ENCODE measurements around the gene CTPS1.

Gene CTPS1

DNA sequence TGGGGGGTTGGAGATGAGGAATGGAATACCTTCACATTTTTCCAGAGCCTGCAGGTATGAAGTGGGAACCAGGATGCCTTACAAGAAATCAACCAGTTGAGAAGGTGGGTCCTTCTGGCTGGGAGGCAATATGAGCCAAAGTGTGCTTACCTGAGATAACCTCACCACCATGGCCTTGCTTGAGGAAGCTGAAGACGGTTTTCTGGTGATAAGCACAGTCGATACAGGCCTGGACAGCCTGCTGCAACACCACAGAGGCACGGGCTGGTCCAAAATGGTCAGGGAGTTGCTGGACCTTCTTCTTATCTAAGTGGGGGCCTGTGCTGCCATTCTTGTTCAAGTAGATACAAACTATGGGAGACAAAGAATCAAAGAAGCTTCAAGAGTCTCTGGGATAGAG is 69.0 kb downstream of the CTPS1 start:
- H3K9me3 Mint-ChIP-seq, result no peaks in the 10 kb centered on the region
- DNase-seq (ENCODE audit: low spot score in 2 of 2) (no peak), ATAC-seq (replicated peaks; ENCODE audit: extremely low read depth, poor library complexity, severe bottlenecking) (no peak)
- H3K4me3 Mint-ChIP-seq, result no peak overlapping the region
- no peaks in the 10 kb centered on the region for H3K27me3 Mint-ChIP-seq
- H3K4me1 Mint-ChIP-seq, result no peaks in the 10 kb centered on the region
- H3K27ac Mint-ChIP-seq (ENCODE audit: low read depth), result no peak overlapping the region
- peaks cover 5% of the 10 kb centered on the region for H3K36me3 Mint-ChIP-seq (ENCODE audit: insufficient read depth)

DNA sequence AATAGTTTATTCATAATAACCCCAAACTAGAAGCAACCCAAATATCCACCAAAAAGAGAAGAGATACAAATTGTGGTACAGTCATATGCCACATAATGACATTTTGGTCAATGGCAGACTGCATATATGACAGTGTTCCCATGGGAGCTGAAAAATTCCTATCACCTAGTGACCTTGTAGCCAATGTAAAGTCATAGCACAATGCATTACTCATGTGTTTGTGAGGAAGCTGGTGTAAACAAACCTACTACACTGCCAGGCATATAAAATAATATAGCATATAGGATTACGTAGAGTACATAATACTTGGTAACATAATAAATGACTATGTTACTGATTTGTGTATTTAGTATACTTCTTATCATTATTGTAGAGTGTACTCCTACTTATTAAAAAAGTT is 71.5 kb downstream of the CTPS1 start:
- DNase-seq (ENCODE audit: low spot score in 2 of 2) (no peak), ATAC-seq (replicated peaks; ENCODE audit: extremely low read depth, poor library complexity, severe bottlenecking) (no peak)
- Mint-ChIP-seq H3K9me3 (no peaks in the 10 kb centered on the region), H3K36me3 (ENCODE audit: insufficient read depth) (peaks cover 12% of the 10 kb centered on the region), H3K27ac (ENCODE audit: low read depth) (no peak overlapping the region), H3K4me3 (no peak overlapping the region), H3K4me1 (no peaks in the 10 kb centered on the region), H3K27me3 (no peaks in the 10 kb centered on the region)

DNA sequence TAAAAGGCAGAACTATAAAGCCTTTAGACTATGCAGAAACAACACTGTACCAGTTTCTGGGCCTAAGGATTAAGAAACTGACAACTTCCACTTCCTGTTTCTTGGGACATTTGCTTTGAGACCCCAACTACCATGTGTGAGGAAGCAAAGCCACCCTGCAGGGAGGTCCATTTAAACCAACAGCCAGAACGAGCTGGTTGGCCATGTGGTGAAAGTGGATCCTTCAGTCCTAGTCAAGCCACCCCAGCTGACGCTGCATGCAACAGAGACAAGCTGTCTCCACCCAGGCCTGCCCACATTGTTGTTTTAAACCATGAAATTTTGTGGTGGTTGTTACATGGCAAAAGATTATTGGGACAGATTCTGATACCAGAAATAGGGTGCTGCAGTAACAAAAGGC is 73.8 kb downstream of the CTPS1 start:
- DNase-seq (ENCODE audit: low spot score in 2 of 2), result no peak
- Mint-ChIP-seq H3K9me3 (no peaks in the 10 kb centered on the region), H3K36me3 (ENCODE audit: insufficient read depth) (peaks cover 10% of the 10 kb centered on the region), H3K4me3 (no peak overlapping the region), H3K27ac (ENCODE audit: low read depth) (no peak overlapping the region), H3K27me3 (no peaks in the 10 kb centered on the region), H3K4me1 (no peaks in the 10 kb centered on the region)
- no peak for ATAC-seq (replicated peaks; ENCODE audit: extremely low read depth, poor library complexity, severe bottlenecking)

DNA sequence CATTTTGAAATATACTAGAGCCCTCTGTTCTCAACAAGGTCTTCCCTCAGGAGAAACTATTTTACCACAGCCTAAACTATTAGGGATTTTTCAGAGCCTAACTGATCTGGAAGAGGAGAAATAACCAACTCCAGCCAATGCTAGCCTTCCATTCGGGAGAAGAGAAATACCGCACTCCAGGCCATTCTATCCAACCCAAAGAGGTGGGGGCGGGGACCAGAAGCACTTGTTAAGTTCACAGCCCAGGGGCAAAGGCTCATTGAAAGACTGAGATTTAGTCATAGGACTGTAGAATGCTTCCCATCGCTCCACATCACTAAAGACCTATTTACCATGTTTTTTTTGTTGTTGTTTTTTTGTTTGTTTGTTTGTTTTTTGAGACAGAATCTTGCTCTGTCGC is 77.4 kb downstream of the CTPS1 start:
- DNase-seq (ENCODE audit: low spot score in 2 of 2) (no peak), ATAC-seq (replicated peaks; ENCODE audit: extremely low read depth, poor library complexity, severe bottlenecking) (no peak)
- Mint-ChIP-seq H3K27ac (ENCODE audit: low read depth) (no peak overlapping the region), H3K9me3 (no peaks in the 10 kb centered on the region), H3K4me3 (no peak overlapping the region), H3K27me3 (no peaks in the 10 kb centered on the region), H3K36me3 (ENCODE audit: insufficient read depth) (peaks cover 16% of the 10 kb centered on the region), H3K4me1 (no peaks in the 10 kb centered on the region)
